Stimulated activated CD8-positive, alpha-beta memory T cell treated with anti-CD3 and anti-CD28 coated beads, Interleukin-7, amount 100 ng/mL, for 1 hour (primary cell): ENCODE data around the gene BTNL9.
"Not testable (repeated sequence)": the region's sequence is repeated elsewhere in the genome, so short reads cannot be mapped to it uniquely, and the experiment has no call there.

Source experiments
- DNase-seq, 2 donors: peaks; one replicate each; pipeline ENCODE4 v3.0.0-alpha.2; 2020; ENCODE audit warnings: low read depth in 2 of 2

BTNL9 gene

DNA sequence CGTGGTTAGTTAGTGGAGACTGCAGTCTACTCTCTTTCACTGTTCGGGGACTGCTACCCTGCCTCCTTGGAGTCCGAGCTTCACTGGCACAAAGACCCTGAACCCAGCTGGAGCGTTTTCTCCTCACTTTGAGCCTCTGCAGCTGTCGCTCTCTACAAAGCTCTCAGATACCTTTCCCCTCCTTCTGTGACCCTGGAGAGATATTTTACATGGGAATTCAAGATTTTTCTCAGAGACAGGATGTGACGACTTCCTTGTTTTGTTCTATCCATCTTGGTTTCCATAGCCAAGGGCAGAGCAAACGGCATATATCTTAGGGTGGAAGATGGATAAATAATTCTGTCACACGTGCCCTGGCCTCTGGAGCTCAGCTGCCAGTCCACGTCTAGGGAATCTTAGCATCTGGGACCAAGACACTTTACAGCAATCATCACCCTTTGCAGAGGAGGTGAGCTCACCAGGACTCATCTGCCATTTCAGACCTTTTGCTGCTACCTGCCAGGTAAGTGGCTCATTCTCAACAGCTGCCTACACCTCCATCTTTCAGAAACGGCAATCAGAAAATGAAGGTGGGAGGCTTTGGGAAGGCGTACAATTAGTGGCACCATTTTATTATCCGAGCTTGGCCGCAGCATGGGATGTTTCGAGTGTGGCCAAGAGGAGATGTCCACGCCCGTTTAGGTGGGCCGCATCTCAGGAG lies at the start of gene BTNL9:
Gene BTNL9, plus strand, starts transcription at position 336 of the 700 bp plus-strand sequence. CDS start 5,224 bp downstream, outside the sequence.
- DNase-seq, result no peak

DNA sequence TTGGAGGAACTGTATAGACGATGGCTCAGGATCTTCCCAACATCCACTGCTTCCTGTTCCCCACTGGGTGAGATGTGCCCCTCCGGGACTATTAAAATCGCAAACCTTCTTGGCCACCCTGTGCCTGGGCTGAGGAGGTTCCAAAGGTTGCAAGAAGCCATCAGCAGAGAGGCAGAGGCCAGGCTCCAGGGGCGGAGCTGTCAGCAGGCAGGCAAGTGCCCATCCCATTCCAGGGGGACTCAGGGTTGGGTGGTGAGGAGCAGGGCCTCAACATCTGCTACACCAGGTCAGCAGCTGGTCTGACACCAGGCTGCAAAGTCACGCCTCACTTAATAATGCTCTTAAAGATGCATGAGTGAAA lies 49.2 kb upstream of the BTNL9 start:
- no peak for DNase-seq

DNA sequence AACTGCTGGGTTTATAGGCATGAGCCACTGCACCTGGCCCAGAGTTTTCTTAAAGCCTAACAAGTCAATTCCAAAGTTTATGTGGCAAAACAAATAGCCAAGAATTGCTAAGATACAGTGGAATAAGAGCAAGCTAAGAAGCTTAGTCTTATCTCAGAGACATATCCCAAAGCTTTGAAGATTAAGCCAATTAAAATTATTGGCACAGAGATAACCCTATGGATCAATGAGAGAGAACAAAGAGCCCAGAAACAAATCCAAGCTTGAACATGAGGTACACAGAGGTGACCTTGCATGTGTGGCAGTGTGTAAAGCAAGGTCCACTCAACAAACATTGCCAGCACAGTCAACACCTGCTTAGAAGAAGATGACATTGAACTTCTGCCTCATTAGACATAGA lies 38.1 kb upstream of the BTNL9 start:
- no peak for DNase-seq

DNA sequence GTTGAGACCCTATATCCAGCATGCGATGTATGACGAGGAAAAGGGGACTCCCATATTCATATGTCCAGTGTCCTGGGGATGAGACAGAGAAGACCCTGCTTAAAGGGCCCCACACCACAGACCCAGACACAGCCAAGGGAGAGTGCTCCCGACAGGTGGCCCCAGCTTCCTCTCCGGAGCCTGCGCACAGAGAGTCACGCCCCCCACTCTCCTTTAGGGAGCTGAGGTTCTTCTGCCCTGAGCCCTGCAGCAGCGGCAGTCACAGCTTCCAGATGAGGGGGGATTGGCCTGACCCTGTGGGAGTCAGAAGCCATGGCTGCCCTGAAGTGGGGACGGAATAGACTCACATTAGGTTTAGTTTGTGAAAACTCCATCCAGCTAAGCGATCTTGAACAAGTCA lies 34.3 kb upstream of the BTNL9 start:
- DNase-seq, result no peak

DNA sequence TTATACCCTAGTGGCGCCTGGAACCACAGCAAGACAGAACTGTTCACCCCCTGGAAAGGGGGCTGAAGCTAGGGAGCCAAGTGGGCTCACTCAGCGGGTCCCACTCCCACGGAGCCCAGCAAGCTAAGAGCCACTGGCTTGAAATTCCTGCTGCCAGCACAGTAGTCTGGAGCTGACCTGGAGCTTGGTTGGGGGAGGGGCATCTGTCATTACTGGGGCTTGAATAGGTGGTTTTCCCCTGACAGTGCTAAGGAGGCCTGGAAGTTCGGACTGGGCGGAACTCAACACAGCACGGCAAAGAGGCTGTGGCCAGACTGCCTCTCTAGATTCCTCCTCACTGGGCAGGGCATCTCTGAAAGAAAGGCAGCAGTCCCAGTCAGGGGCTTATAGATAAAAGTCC lies 31.9 kb upstream of the BTNL9 start:
- DNase-seq, result no peak

DNA sequence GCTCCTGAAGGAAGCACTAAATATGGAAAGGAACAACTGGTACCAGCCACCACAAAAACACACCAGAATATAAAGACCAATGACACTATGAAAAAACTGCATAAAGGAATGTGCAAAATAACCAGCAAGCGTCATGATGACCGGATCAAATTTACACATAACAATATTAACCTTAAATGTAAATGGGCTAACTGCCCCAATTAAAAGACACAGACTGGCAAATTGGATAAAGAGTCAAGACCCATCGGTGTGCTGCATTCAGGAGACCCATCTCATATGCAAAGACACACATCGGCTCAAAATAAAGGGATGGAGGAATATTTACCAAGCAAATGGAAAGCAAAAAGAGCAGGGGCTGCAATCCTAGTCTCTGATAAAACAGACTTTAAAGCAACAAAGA lies 30.0 kb upstream of the BTNL9 start:
- not testable (repeated sequence) for DNase-seq

DNA sequence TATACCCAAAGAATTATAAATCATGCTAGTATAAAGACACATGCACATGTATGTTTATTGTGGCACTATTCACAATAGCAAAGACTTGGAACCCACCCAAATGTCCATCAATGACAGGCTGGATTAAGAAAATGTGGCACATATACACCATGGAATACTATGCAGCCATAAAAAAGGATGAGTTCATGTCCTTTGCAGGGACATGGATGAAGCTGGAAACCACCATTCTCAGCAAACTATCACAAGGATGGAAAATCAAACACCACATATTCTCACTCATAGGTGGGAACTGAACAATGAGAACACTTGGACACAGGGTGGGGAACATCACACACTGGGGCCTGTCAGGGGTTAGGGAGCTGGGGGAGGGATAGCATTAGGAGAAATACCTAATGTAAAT lies 25.4 kb upstream of the BTNL9 start:
- not testable (repeated sequence) for DNase-seq

DNA sequence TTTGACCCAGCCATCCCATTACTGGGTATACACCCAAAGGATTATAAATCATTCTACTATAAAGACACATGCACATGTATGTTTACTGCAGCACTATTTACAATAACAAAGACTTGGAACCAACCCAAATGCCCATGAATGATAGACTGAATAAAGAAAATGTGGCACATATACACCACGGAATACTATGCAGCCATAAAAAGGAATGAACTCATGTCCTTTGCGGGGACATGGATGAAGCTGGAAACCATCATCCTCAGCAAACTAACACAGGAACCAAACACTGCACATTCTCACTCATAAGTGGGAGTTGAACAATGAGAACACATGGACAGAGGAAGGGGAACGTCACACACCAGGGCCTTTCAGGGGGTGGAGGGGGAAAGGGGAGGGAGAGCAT lies 22.6 kb upstream of the BTNL9 start:
- not testable (repeated sequence) for DNase-seq

DNA sequence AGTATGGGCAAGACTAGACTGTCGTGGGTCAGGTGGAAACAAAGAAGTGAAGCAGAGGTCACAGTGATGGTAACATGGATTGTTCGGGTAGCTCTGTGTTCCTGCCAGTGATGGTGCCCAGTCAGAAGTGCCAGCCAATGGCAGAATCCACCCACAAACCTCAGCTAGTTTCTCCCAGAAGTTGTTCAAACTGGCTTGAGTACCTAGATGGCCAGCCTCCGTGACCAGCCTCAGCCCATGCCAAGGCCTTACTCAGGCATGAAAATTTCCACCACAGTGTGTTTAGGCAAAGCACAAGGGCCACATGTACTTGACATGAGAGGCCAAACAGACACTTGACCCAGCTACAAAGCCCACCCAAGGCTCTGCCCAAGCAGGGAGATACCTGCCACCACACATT lies 19.4 kb upstream of the BTNL9 start:
- DNase-seq, result no peak

DNA sequence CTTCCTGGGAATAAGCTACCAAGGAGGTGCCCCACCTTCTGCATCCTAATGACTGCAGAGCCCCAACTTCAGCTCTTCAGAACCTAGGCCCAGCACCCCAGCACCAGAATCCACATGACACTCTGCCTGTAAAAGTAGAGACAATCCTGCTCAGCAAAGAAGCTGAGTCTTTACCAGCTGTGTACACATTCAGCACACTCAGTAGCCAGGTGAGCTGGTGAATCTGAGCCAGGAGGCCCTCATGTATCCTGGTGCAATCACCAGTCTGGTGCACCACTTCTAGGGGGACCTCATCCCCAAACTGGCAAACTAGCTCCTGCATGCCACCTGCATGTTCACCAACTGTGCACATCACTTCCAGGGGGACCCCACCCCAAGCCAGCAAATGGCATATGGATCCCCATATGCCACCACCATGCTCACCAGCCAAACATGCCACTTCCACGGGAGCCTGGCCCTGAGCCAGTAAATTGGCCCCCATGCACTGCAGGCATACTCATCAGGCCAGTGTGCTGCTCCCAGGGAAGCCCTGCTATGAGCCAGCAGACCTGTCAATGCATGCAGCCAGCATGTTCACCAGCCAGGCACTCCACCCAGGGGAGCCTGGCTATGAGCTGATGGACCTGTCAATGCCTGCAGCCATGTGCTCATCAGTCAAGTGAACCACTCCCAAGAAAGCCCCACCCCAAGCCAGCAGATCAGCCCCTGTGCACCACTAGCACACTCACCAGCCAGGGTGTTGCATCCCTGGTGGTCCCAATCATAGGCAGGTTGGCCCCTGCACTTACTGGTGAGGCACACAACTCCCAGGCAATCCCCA lies 15.6 kb upstream of the BTNL9 start:
- no peak for DNase-seq

DNA sequence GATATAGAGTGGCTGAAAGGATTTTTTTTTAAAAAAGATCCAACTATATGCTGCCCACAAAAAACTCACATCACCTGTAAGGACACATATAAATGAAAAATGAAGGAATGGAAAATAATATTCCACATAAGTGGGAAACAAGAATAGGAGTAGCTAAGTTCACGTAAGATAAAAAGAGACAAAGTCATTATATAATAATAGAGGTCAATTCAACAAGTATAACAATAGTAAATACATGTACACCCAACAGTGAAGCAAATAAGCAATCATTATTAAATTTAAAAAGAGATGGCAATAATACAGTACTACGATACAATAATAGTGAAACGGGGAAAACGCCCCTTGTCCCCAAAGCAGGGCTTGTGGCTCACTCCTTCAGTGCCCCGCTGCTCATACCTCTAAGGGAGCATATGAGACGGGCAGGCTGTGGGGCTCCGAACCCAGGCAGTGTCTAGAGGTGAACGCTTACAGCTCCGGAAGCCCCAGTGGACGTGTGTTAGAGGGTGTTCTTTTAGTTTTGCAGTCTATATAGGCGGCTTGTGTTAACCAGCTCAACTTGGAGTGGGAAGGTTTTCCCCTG lies 12.5 kb upstream of the BTNL9 start:
- no peak for DNase-seq

DNA sequence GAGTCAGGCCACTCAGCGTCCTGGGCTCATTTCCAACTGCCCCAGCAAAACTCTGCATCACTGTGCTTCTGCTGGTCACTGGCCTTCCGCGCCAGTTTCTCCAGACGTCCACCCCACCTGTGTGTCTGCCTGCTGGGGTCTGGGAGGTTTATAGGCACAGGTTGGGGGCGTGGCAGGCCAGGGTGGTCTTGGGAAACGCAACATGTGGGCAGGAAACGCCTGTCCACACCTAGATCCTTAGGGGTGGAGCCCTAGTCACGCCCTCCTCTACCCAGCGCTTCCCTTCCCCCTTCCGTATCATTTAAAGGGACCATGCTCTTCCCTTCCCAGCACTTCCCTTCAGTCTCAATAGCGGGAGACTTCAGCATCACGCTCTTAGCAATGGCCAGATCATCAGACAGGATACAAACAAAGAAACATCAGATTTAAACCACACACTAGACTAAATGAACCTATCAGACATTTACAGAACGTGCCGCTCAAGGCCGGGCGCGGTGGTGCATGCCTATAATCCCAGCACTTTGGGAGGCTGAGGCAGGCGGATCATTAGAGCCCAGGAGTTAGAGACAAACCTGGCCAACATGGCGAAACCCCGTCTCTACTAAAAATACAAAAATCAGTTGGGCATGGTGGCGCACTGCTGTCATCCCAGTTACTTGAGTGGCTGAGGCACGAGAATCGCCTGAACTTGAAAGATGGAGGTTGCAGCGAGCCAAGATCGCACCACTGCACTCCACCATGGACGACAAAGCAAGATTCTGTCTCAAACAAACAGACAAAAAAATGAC lies 11.8 kb upstream of the BTNL9 start:
- no peak for DNase-seq

DNA sequence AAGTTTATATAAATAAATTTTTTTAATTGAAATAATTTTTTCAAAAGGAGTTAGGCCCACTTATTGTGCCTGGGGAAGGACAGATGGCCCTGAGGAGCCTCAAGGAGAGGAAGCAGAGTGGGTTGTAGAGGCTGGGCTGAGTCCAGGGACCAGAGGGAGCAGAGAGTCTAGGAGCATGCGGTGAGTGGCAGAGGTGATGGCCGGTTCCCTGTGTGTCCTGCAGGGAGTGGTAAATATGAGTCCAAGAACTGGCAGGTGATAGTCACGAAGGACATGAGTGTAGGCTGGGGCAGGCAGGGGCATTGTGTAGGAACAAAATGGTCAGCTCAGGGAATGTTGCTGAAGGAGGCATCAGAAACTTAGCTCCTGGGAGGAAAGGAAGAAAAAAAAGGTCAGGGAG lies 8.3 kb upstream of the BTNL9 start:
- no peak for DNase-seq

DNA sequence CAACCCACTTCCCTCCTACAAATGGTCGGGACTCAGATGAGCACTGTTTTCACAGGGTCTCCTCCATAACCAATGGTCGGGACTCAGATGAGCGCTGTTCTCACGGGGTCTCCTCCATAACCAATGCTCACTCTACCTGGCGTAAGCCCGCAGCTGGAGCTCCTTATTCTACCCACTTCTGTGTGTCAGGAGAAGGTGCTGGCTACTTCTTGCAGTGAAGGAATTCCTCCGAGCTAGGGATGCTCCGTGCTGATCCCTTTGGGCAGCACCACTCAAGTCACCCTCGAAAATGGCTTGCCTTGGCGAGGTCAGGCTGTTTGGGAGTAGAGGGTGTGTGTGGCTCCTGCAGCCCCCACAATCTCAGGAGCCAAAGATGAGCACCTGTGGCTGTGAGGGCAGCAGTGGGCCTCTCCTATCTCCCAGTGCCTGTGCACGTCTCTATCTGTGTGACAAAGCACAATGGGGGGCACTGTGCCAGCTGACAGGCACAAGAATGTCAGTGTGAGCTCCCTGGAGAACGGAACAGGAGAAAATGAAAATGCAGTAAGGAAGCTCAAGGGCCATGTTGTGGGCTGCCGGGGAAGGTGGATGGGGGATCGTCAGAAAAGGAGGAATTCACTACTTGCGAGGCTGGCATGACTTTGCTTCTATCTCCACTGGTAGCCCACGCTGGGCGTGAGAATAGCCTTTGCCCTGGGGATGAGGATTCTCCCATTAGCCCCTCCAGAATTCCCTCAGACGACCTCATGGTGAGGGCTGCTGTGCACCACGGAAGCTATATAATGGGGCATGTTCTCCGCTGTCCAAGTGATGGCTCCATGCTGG lies 3.9 kb upstream of the BTNL9 start:
- DNase-seq, result no peak

DNA sequence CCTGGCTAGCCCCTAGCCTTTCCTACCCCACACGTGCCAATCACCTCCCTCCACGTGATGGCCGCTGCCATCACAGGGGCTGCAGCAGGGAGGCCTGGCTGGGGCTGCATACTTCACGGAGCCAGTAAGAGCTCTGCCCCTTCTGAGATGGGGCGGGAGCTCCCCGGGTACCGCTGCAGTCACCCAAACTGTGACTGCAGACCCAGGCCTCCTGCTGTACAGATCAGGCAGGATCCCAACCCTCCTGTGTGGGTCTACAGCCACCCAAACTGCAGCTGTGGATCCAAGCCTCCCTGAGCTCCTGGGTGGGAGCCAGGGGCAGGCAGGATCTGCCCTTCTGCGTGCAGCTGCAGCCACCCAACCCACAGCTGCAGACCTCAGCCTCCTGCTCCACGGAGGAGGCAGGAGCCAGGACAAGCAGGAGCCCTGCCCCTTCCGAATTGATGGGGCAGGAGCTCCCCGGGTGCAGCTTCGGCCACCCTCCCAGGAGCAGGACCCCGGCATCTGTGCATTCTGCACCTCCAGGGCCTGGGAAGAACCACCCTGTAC lies 3.2 kb upstream of the BTNL9 start:
- DNase-seq, result no peak

DNA sequence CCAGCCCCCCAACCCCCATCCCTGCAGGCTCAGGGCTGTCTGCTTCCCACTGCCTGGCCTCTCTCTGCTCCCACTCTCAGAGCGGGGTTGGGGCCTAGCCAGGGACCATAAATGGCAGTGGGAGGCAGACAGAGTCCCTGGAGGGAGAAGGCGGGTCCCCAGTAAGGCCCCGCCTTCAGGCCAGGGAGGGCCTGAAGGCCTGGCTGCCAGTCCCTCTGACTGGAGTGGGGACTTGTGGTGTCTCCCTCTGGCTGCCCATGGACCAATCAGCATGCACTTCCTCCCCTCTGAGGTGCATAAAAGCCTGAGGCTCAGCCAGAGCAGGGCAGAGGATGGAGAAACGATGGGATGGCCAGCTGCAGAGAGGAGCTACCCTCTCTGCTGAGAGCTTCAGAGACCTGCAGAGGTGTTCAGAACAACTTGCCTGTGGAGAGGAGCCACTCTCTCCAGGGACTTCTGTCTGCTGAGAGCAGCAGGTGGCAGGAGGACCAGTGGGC lies 2.7 kb upstream of the BTNL9 start:
- DNase-seq, result no peak

DNA sequence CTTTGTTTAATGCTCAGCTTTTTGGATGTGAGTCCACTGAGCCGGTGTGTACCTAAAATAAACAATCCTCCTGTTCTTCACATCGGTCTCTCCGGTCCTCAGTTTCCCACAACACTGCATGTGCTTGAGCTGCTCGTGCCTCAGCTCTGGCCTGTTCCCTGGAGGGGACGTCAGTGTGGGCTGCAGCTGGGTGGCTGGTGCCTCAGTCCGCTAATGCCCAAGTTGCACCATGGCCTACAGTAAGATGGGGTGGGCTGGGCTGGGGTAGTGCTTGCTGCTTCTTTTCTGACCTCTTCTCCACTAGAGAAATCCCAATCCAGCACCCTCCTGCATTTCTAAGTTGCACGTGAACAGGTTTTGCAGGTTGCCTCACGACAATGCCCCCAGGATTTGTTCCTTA lies 595 bp upstream of the BTNL9 start:
- no peak for DNase-seq

DNA sequence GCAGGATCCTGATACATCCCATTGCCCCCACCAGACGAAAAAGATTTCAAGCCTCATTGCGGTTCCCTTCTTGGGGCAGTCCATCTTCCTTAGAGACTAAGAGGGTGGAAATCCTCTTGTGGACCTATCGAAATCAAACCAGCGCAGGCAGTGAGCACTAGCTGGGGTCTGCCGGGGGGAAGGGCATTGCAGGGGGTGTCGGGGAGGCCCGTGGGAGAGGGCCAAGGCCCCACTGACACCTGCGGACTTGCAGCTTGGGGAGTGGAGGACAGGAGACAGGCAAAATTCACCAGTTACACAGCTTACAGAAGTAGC lies 522 bp downstream of the BTNL9 start:
- no peak for DNase-seq

DNA sequence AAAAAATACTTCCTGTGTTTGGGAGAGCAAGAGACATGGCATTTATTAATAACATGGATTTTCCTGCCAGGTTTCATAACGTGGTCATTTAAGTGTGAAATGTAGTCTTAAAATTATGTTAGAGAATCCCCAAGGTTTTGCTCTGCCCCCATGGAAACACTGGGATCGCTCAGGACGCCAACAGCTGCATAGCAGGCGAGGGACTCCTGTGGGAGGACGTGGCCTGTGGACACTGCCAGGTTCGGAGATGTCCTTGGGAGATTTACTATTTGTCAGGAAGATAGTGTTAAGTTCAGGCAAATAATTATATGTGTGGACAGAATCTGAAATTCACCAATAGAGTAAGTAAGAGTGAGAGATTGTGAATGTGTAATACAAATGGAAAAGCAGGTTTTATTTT lies 977 bp downstream of the BTNL9 start:
- no peak for DNase-seq

DNA sequence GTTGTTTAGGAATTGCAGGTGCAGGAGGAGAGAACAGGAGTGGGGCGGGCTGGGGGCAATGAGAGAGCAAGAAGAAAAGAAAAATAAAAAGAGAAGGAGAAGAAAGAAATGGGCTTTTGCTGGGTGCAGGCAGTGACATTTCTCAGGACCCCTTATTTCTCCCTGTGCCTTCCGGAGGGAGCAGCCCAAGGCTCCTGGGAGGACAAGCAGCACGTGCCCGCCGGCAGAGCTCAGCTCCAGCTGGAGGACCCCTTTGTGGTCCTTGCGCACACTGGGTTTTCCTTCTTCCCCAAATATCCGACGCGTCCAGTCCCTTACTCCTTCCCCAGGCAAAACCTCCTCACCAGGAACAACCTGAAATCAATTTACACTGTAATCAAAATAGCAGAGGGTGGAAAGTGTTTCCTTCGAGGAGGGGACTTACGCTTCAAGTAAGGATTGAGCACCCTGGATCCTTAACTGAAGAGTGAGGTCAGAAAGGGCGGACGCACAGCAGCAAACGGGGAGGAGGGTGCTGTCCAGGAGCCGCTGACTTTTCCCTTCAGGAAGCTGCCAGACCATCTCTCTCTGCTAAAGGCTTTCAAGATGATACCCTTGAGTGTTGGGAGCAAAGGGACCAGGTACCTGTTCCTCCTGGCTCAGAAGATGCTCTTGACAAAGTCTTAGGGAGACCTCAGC lies 2.1 kb downstream of the BTNL9 start:
- DNase-seq, result no peak

DNA sequence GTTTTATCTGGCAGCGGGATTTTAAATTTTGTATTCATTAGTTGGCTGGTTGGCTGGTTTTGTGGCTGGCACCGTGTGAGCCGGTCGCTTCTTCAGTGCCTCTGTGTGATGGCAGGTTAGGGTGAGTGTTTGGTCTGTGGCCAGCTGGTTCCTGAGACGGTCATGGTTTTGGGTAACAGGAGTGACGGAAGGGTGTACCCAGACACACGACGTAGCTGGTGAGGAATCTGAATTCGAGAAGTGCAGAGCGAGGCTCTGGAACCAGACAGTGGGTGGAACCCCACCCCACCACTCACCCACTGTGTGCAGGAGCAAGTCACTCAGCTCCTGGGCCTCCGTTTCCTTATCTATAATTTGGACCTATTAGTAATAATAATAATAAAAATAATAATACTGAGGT lies 2.7 kb downstream of the BTNL9 start:
- DNase-seq, result no peak
